Liver (tissue), 9 donors: Measurements from ENCODE around the gene SKAP1. TPM values are rescaled to one million over a fixed set of nuclear protein-coding genes. Genes with fewer than 3 reads are reported as not detected.

ENCODE experiments used
- DNase-seq: peaks from one replicate; pipeline ENCODE4 v3.0.0-alpha.2; 2017; ENCODE audit warnings: low spot score
- H3K27ac ChIP-seq, 2 donors: one replicate each; pipeline ENCODE4 v1.7.0; 2013; ENCODE audit warnings: inconsistent platforms in 2 of 2, low read length in 2 of 2, control low read depth in 1 of 2, low read depth in 1 of 2, mild to moderate bottlenecking in 1 of 2
- H3K27me3 ChIP-seq, 4 donors: one replicate each; pipeline versions ENCODE4 v1.6.1 to v1.7.0; 2013; ENCODE audit warnings: low read length in 3 of 4, inconsistent platforms in 1 of 4, mild to moderate bottlenecking in 1 of 4, moderate library complexity in 1 of 4; ENCODE audit not compliant: control insufficient read depth in 4 of 4, insufficient read depth in 4 of 4
- H3K36me3 ChIP-seq, 4 donors: one replicate each; pipeline versions ENCODE4 v1.6.1 to v1.7.0; 2013; ENCODE audit warnings: low read length in 3 of 4, mild to moderate bottlenecking in 3 of 4, low read depth in 1 of 4, moderate library complexity in 1 of 4; ENCODE audit not compliant: control insufficient read depth in 4 of 4, insufficient read depth in 3 of 4
- H3K4me1 ChIP-seq, 4 donors: one replicate each; pipeline versions ENCODE4 v1.6.1 to v1.7.0; 2013; ENCODE audit warnings: low read length in 3 of 4, mild to moderate bottlenecking in 3 of 4, moderate library complexity in 1 of 4; ENCODE audit not compliant: control insufficient read depth in 4 of 4, insufficient read depth in 4 of 4
- H3K4me3 ChIP-seq, 3 donors: one replicate each; pipeline versions ENCODE4 v1.6.1 to v1.7.0; 2013; ENCODE audit warnings: low read length in 3 of 3, control low read depth in 1 of 3, low read depth in 1 of 3, mild to moderate bottlenecking in 1 of 3
- H3K9ac ChIP-seq, 2 donors: one replicate each; pipeline ENCODE4 v1.7.0; 2013; ENCODE audit warnings: low read length in 2 of 2, mild to moderate bottlenecking in 2 of 2, moderate library complexity in 2 of 2, control low read depth in 1 of 2, low read depth in 1 of 2
- H3K9me3 ChIP-seq, 4 donors: one replicate each; pipeline versions ENCODE4 v1.6.1 to v1.7.0; 2013; ENCODE audit warnings: low read length in 3 of 4; ENCODE audit not compliant: control insufficient read depth in 4 of 4
- FOXA1 ChIP-seq: IDR thresholded peaks from 2 replicates; pipeline ENCODE4 v1.6.1; 2016; ENCODE audit warnings: antibody characterized with exemption
- FOXA2 ChIP-seq: IDR thresholded peaks from 2 replicates; pipeline ENCODE4 v1.6.1; 2016; ENCODE audit warnings: antibody characterized with exemption
- GABPA ChIP-seq, 2 donors: IDR thresholded peaks in 1 of 2; conservative IDR thresholded peaks in 1 of 2; 2 replicates each; pipeline ENCODE4 v1.6.1; 2016; ENCODE audit warnings: antibody characterized with exemption in 2 of 2, mild to moderate bottlenecking in 1 of 2, moderate library complexity in 1 of 2
- HNF4A ChIP-seq, 2 donors: conservative IDR thresholded peaks; 2 replicates each; pipeline ENCODE4 v1.6.1; 2016; ENCODE audit warnings: antibody characterized with exemption in 2 of 2, mild to moderate bottlenecking in 2 of 2
- HNF4G ChIP-seq: IDR thresholded peaks from 2 replicates; pipeline ENCODE4 v1.6.1; 2016; ENCODE audit warnings: antibody characterized with exemption
- JUND ChIP-seq, 2 donors: IDR thresholded peaks; 2 replicates each; pipeline ENCODE4 v1.6.1; 2016; ENCODE audit warnings: antibody characterized with exemption in 2 of 2
- MAX ChIP-seq: IDR thresholded peaks from 2 replicates; pipeline ENCODE4 v1.6.1; 2016; ENCODE audit warnings: antibody characterized with exemption
- NR2F2 ChIP-seq: IDR thresholded peaks from 2 replicates; pipeline ENCODE4 v1.6.1; 2016; ENCODE audit warnings: antibody characterized with exemption
- RXRA ChIP-seq, 2 donors: IDR thresholded peaks; 2 replicates each; pipeline ENCODE4 v1.6.1; 2017 to 2018; ENCODE audit warnings: antibody characterized with exemption in 2 of 2, mild to moderate bottlenecking in 1 of 2
- SP1 ChIP-seq: IDR thresholded peaks from 2 replicates; pipeline ENCODE4 v1.6.1; 2018; ENCODE audit warnings: antibody characterized with exemption, mild to moderate bottlenecking
- WGBS: extraction: QIAGEN DNeasy Blood & Tissue Kit; methylation state at CpG from one replicate; pipeline ENCODE4 v1.1.7; 2013; 5-methylcytosine and 5-hydroxymethylcytosine counted together
- polyA plus RNA-seq, 2 donors: library from polyadenylated mRNA; stranded (reverse) in 1 of 2; unstranded in 1 of 2; fragments of 200-250 nt in 1 of 2; fragments of >200 nt in 1 of 2; fragmentation: Nextera tagmentation in 1 of 2; extraction: Ambion mirVana in 1 of 2; gene quantifications; one replicate each; pipeline versions ENCODE4 v1.2.1 to v1.2.3, GENCODE V29; 2013 to 2015
- total RNA-seq, 2 donors: library from RNA; depleted of rRNA; stranded (reverse); fragments of >200 nt; gene quantifications; one replicate each; pipeline ENCODE4 v1.2.3, GENCODE V29; 2014
- TF ChIP-seq, protein P1 (sequence below): IDR thresholded peaks from 2 replicates; pipeline ENCODE4 v1.6.1; 2016; ENCODE audit warnings: antibody characterized with exemption, mild to moderate bottlenecking
- TF ChIP-seq, protein P2 (sequence below): fragments of 150-350 bp; IDR thresholded peaks from 2 replicates; pipeline ENCODE4 v1.5.1; 2017; ENCODE audit warnings: improper control_type of control experiment, low read depth, low read length; ENCODE audit not compliant: missing input control
- TF ChIP-seq, protein P3 (sequence below): IDR thresholded peaks from 2 replicates; pipeline ENCODE4 v1.6.1; 2016; ENCODE audit warnings: antibody characterized with exemption
- donor health status: healthy.
- donor health status: healthy.
- donor health status: healthy.
- donor health status: healthy.
- donor health status: healthy.

The SKAP1 gene
- total and polyA plus RNA-seq, 4 donors = 2.5 to 20.8 (median 11.3) TPM

DNA sequence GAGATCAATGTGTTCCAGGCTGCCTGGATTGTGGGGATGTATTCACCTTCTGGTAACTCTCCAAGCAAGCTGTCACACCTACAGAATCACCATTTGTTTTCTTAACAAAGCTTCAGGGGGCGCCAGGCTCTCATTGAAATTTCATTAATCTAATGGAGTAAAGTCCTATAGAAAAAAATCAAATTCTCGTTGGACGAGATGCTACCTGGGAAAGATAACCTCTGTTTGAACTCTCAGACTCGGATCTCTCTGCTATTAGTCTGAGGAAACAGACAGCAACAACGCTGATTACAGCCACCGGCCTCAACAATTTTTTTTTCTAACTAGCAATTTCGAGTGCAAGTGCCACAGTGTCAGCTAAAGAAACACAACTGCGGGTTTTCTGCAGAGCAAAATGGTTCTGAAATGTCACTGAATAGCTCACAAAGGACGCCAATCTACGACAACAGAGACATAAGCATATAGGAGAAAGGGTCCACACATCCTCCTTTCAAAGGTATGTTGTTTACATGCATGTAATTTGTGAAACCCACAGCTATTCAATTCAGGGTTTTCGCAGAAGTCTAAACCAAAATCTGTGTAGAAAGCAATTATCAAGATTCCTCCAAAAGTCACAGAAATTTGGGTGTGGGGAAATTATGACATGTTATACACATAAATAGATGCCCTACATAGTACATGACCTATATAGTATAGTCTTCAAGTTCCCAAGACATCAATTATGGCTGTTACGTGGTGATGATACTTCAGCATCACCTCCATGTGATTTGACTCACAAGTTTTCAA, 135.8 kb downstream of the SKAP1 start:
- no peak for DNase-seq
- peaks cover 0 to 7% (median 5%) of the 10 kb centered on the region in 4 donors for H3K27me3 ChIP-seq
- H3K9me3 ChIP-seq = no peaks in the 10 kb centered on the region
- TF ChIP-seq MAX = no peak
- TF ChIP-seq, protein P1, sequence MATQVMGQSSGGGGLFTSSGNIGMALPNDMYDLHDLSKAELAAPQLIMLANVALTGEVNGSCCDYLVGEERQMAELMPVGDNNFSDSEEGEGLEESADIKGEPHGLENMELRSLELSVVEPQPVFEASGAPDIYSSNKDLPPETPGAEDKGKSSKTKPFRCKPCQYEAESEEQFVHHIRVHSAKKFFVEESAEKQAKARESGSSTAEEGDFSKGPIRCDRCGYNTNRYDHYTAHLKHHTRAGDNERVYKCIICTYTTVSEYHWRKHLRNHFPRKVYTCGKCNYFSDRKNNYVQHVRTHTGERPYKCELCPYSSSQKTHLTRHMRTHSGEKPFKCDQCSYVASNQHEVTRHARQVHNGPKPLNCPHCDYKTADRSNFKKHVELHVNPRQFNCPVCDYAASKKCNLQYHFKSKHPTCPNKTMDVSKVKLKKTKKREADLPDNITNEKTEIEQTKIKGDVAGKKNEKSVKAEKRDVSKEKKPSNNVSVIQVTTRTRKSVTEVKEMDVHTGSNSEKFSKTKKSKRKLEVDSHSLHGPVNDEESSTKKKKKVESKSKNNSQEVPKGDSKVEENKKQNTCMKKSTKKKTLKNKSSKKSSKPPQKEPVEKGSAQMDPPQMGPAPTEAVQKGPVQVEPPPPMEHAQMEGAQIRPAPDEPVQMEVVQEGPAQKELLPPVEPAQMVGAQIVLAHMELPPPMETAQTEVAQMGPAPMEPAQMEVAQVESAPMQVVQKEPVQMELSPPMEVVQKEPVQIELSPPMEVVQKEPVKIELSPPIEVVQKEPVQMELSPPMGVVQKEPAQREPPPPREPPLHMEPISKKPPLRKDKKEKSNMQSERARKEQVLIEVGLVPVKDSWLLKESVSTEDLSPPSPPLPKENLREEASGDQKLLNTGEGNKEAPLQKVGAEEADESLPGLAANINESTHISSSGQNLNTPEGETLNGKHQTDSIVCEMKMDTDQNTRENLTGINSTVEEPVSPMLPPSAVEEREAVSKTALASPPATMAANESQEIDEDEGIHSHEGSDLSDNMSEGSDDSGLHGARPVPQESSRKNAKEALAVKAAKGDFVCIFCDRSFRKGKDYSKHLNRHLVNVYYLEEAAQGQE = no peak
- TF ChIP-seq, protein P2, sequence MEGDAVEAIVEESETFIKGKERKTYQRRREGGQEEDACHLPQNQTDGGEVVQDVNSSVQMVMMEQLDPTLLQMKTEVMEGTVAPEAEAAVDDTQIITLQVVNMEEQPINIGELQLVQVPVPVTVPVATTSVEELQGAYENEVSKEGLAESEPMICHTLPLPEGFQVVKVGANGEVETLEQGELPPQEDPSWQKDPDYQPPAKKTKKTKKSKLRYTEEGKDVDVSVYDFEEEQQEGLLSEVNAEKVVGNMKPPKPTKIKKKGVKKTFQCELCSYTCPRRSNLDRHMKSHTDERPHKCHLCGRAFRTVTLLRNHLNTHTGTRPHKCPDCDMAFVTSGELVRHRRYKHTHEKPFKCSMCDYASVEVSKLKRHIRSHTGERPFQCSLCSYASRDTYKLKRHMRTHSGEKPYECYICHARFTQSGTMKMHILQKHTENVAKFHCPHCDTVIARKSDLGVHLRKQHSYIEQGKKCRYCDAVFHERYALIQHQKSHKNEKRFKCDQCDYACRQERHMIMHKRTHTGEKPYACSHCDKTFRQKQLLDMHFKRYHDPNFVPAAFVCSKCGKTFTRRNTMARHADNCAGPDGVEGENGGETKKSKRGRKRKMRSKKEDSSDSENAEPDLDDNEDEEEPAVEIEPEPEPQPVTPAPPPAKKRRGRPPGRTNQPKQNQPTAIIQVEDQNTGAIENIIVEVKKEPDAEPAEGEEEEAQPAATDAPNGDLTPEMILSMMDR = no peak
- TF ChIP-seq JUND (IDR thresholded peaks at IDR 0.05) = no peak
- TF ChIP-seq FOXA1 = no peak
- TF ChIP-seq FOXA2 = no peak
- TF ChIP-seq, protein P3, sequence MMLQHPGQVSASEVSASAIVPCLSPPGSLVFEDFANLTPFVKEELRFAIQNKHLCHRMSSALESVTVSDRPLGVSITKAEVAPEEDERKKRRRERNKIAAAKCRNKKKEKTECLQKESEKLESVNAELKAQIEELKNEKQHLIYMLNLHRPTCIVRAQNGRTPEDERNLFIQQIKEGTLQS = no peak
- TF ChIP-seq GABPA (IDR thresholded peaks at IDR 0.05 in 1 of 2, conservative IDR thresholded peaks at IDR 0.05 in 1 of 2) = no peak
- TF ChIP-seq SP1 = no peak
- no peak for TF ChIP-seq RXRA (IDR thresholded peaks at IDR 0.05)
- no peak for TF ChIP-seq HNF4G
- TF ChIP-seq NR2F2 = no peak
- no peak for TF ChIP-seq HNF4A (conservative IDR thresholded peaks at IDR 0.05)
- no peaks in the 10 kb centered on the region for H3K36me3 ChIP-seq
- 51% methylated on average over 12 of the region's 12 CpGs for WGBS
- H3K4me1 ChIP-seq = no peaks in the 10 kb centered on the region
- H3K9ac ChIP-seq = no peak overlapping the region
- no peak overlapping the region for H3K27ac ChIP-seq
- H3K4me3 ChIP-seq = no peak overlapping the region

GRCh38 chr17:48293319-48294019, 136.5 kb downstream of the SKAP1 start:
- no peaks in the 10 kb centered on the region for H3K9me3 ChIP-seq
- H3K4me3 ChIP-seq = no peak overlapping the region
- H3K27me3 ChIP-seq = peaks cover 0 to 7% (median 4%) of the 10 kb centered on the region in 4 donors
- H3K9ac ChIP-seq = no peak overlapping the region
- H3K27ac ChIP-seq = no peak overlapping the region
- no peak for TF ChIP-seq JUND (IDR thresholded peaks at IDR 0.05)
- H3K4me1 ChIP-seq = no peaks in the 10 kb centered on the region
- no peak for DNase-seq
- no peaks in the 10 kb centered on the region for H3K36me3 ChIP-seq
- WGBS = 61% methylated on average over 9 of the region's 9 CpGs
